Ramos (cell line): ENCODE data around the gene OCA2.

ENCODE experiments used
- in situ Hi-C: fragments of 300-500 bp; cut with MboI; formaldehyde crosslinking; loops from one replicate; pipeline ENCODE4 v1.14.3; 2022; ENCODE audit warnings: low sequenced_read_pairs; ENCODE audit not compliant: unreplicated experiment

The OCA2 gene

GRCh38 chr15:28026764-28027713 lies 72.1 kb downstream of the OCA2 start:
- in situ Hi-C loops: no loop called here

- in situ Hi-C loops: no loop called here
These were observed 72.9 kb downstream of the OCA2 start for GRCh38 chr15:28026221-28026620.

- in situ Hi-C loops: no loop called here
These were observed 73.7 kb downstream of the OCA2 start for GRCh38 chr15:28025413-28025812.

GRCh38 chr15:28024889-28025250 lies 74.2 kb downstream of the OCA2 start:
- in situ Hi-C loops: no loop called here

GRCh38 chr15:28023933-28024888 lies 74.9 kb downstream of the OCA2 start:
- in situ Hi-C loops: no loop called here

GRCh38 chr15:28023422-28023821 lies 75.7 kb downstream of the OCA2 start:
- in situ Hi-C loops: no loop called here

GRCh38 chr15:28022961-28023360 lies 76.2 kb downstream of the OCA2 start:
- in situ Hi-C loops: no loop called here

- in situ Hi-C loops: no loop called here
These were observed 76.9 kb downstream of the OCA2 start for GRCh38 chr15:28022181-28022580.

- in situ Hi-C loops: no loop called here
These were observed 77.7 kb downstream of the OCA2 start for GRCh38 chr15:28021281-28022039.

GRCh38 chr15:28020644-28021043 lies 78.5 kb downstream of the OCA2 start:
- in situ Hi-C loops: no loop called here

- in situ Hi-C loops: no loop called here
These were observed 79.4 kb downstream of the OCA2 start for GRCh38 chr15:28019594-28020309.

- in situ Hi-C loops: no loop called here
These were observed 80.6 kb downstream of the OCA2 start for GRCh38 chr15:28018291-28019044.

- in situ Hi-C loops: no loop called here
These were observed 81.6 kb downstream of the OCA2 start for GRCh38 chr15:28017423-28017924.

GRCh38 chr15:28015855-28016254 lies 83.3 kb downstream of the OCA2 start:
- in situ Hi-C loops: no loop called here

GRCh38 chr15:28014623-28015200 lies 84.4 kb downstream of the OCA2 start:
- in situ Hi-C loops: no loop called here

- in situ Hi-C loops: no loop called here
These were observed 85.1 kb downstream of the OCA2 start for GRCh38 chr15:28013976-28014375.

GRCh38 chr15:28013480-28013879 lies 85.6 kb downstream of the OCA2 start:
- in situ Hi-C loops: no loop called here

GRCh38 chr15:28012231-28012630 lies 86.9 kb downstream of the OCA2 start:
- in situ Hi-C loops: no loop called here
